Brain microvascular endothelial cell (primary cell): ENCODE measurements around the gene SP140L.
A peak's percentile ranks its signal among the peaks of the same experiment; 100 is the strongest.
"Not testable (repeated sequence)": the region's sequence is repeated elsewhere in the genome, so short reads cannot be mapped to it uniquely, and the experiment has no call there.

Experiments used
- DNase-seq: peaks from one replicate; pipeline ENCODE4 v3.0.0-alpha.2; 2020
- H3K27ac ChIP-seq: fragments of 250-450 bp; sonication (Bioruptor Pico); 2 replicates; pipeline ENCODE4 v1.5.1; 2020; ENCODE audit warnings: mild to moderate bottlenecking, moderate library complexity
- H3K27me3 ChIP-seq: fragments of 250-450 bp; sonication (Bioruptor Pico); replicated peaks from 2 replicates; pipeline ENCODE4 v1.5.1; 2020; ENCODE audit warnings: mild to moderate bottlenecking
- H3K36me3 ChIP-seq: fragments of 250-450 bp; sonication (Bioruptor Pico); replicated peaks from 2 replicates; pipeline ENCODE4 v1.5.1; 2020; ENCODE audit warnings: mild to moderate bottlenecking
- H3K4me3 ChIP-seq: 2 replicates; pipeline ENCODE4 v1.5.1; 2011; ENCODE audit warnings: low read depth, mild to moderate bottlenecking, control low read depth, low read length, moderate library complexity
- CTCF ChIP-seq: IDR thresholded peaks from 2 replicates; pipeline ENCODE4 v1.5.1; 2011; ENCODE audit warnings: low read depth, mild to moderate bottlenecking, moderate library complexity, low read length, control low read depth, inconsistent platforms; ENCODE audit errors: missing control alignments
- in situ Hi-C: cut with HindIII; loops from 2 replicates; pipeline ENCODE4 v1.10.0; 2017; ENCODE audit warnings: low sequenced_read_pairs, low pct_ligation_motif_present

The SP140L gene

GRCh38 chr2:230326453-230327417, at the start of gene SP140L:
Gene SP140L (plus strand): TSS chr2:230327193. CDS start chr2:230327270, 77 bp downstream.
- peak; percentile 75 for DNase-seq
- peak within 1 kb of the TSS; percentile 50 for H3K27ac ChIP-seq
- in situ Hi-C loops = no loop called here

DNA sequence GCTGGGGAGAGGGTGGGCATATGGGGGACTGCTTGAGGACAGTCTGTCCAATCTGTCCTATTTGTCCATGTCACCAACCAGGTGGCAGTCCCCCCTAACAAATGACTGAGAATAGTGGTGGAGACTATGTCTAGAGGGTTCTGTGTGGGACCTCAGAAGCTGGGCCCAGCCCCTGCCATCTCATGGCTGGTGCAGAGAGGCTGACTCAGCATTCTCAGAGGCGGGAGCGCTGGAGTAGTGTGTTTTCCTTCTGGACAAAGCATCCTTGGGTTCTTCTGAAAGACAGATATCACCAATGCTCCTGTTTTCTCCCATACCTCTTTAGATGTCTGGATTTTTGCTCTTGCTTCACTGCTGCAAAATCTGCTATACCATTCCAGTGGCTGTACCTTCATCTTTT, 44.1 kb upstream of the SP140L start:
- no peak for DNase-seq
- in situ Hi-C loops = no loop called here
- Histone ChIP-seq H3K27me3 (no peaks in the 10 kb centered on the region), H3K36me3 (no peaks in the 10 kb centered on the region), H3K27ac (no peak overlapping the region), H3K4me3 (no peak overlapping the region)
- TF ChIP-seq CTCF = no peak

More at GRCh38 chr2:230326453-230327417, at the start of gene SP140L:
- H3K27me3 ChIP-seq = no peaks in the 10 kb centered on the region
- TF ChIP-seq CTCF = no peak
- no peaks in the 10 kb centered on the region for H3K36me3 ChIP-seq
- H3K4me3 ChIP-seq = peak within 1 kb of the TSS; percentile 61

GRCh38 chr2:230286048-230286447, 40.9 kb upstream of the SP140L start:
- no peak for DNase-seq
- H3K27me3 ChIP-seq = no peaks in the 10 kb centered on the region
- H3K36me3 ChIP-seq = no peaks in the 10 kb centered on the region
- no peak for TF ChIP-seq CTCF
- no peak overlapping the region for H3K4me3 ChIP-seq
- in situ Hi-C loops = no loop called here
- H3K27ac ChIP-seq = no peak overlapping the region

GRCh38 chr2:230289311-230289710, 37.7 kb upstream of the SP140L start:
- in situ Hi-C loops, H3K4me3 ChIP-seq, H3K27me3 ChIP-seq, H3K27ac ChIP-seq, H3K36me3 ChIP-seq: not testable (repeated sequence)
- peak; percentile 35 for DNase-seq

DNA sequence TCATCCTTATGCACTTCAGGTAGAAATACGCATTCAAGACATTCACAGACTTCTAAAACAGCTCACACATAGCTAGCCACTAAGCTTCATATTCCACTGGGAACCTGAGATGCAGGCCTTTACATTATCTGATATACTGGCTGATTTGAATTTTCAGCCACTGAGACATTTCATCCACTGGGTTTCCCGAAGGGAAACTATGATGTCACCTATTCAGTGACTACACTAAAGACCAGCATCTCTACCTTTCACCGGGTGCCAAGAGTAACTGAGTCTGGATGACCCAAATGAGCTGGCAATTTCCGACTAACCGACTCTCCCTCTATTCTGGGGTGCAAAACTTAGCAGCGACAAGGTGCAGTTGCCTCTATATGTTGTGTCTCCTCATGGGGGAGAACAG, 31.8 kb upstream of the SP140L start:
- H3K27me3 ChIP-seq = no peaks in the 10 kb centered on the region
- in situ Hi-C loops = no loop called here
- H3K36me3 ChIP-seq = no peaks in the 10 kb centered on the region
- no peak for DNase-seq
- no peak overlapping the region for H3K27ac ChIP-seq
- H3K4me3 ChIP-seq = no peak overlapping the region
- no peak for TF ChIP-seq CTCF

DNA sequence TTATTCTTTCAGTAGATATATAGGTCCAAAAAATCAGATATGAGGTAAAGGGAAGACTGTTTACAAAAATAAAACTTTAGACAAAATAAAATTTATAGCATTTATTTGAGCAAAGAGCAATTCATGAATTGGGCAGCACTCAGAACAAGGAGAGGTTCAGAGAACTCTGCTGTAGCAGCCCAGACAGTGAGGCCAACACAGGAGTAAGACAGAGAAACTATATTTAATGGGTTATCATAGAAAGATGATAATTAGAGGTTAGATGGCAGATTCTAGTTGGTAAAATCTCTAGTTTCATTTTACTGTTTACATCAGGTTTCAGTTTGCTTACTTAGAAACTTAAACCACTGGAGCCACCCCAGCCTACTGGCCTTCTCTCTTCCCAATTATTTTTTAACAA, 30.1 kb upstream of the SP140L start:
- Histone ChIP-seq H3K4me3 (no peak overlapping the region), H3K27ac (no peak overlapping the region), H3K36me3 (no peaks in the 10 kb centered on the region), H3K27me3 (no peaks in the 10 kb centered on the region)
- no peak for DNase-seq
- no peak for TF ChIP-seq CTCF
- in situ Hi-C loops = no loop called here
